Astrocyte of the cerebellum (primary cell): ENCODE measurements around the gene PGGT1B.

Experiments used
- DNase-seq: peaks from one replicate; pipeline ENCODE4 v3.0.0-alpha.2; 2011; ENCODE audit warnings: low read depth
- H3K4me3 ChIP-seq: 2 replicates; pipeline ENCODE4 v1.5.1; 2011; ENCODE audit warnings: mild to moderate bottlenecking, low read depth, low read length, moderate library complexity
- CTCF ChIP-seq: IDR thresholded peaks from 2 replicates; pipeline ENCODE4 v1.5.1; 2012; ENCODE audit warnings: low read length, low read depth, moderate library complexity, mild to moderate bottlenecking; ENCODE audit errors: missing control alignments
- in situ Hi-C: cut with HindIII; loops from 2 replicates; pipeline ENCODE4 v1.10.0; 2017; ENCODE audit warnings: low sequenced_read_pairs

The PGGT1B gene

GRCh38 chr5:115181757-115182156, 80.9 kb downstream of the PGGT1B start:
- in situ Hi-C loops, result loop anchor here (25.0 kb wide), 1 partner anchor 1794 kb away; no protein-coding TSS in a partner anchor
- DNase-seq, result no peak
- no peak overlapping the region for H3K4me3 ChIP-seq
- TF ChIP-seq CTCF, result no peak

- DNase-seq, result no peak
- in situ Hi-C loops, result loop anchor here (25.0 kb wide), 1 partner anchor 1793 kb away; no protein-coding TSS in a partner anchor
- H3K4me3 ChIP-seq, result peak overlapping the region; percentile 57
- no peak for TF ChIP-seq CTCF
Observed at GRCh38 chr5:115180165-115180709, 82.4 kb downstream of the PGGT1B start.

GRCh38 chr5:115179394-115180164, 83.1 kb downstream of the PGGT1B start:
- peak overlapping the region; percentile 57 for H3K4me3 ChIP-seq
- no peak for TF ChIP-seq CTCF

GRCh38 chr5:115179030-115179393, 83.7 kb downstream of the PGGT1B start:
- no peak for DNase-seq
- in situ Hi-C loops, result loop anchor here (25.0 kb wide), 1 partner anchor 1792 kb away; no protein-coding TSS in a partner anchor
- TF ChIP-seq CTCF, result no peak
- H3K4me3 ChIP-seq, result peak overlapping the region; percentile 57

More at GRCh38 chr5:115179394-115180164, 83.1 kb downstream of the PGGT1B start:
- no peak for DNase-seq
- in situ Hi-C loops, result loop anchor here (25.0 kb wide), 1 partner anchor 1792 kb away; no protein-coding TSS in a partner anchor

- no peak for DNase-seq
- in situ Hi-C loops, result no loop called here
- TF ChIP-seq CTCF, result no peak
- peak overlapping the region; percentile 85 for H3K4me3 ChIP-seq
Observed at GRCh38 chr5:115170929-115171510, 91.7 kb downstream of the PGGT1B start.

- no peak for DNase-seq
- in situ Hi-C loops, result no loop called here
- H3K4me3 ChIP-seq, result peak overlapping the region; percentile 85
- no peak for TF ChIP-seq CTCF
Observed at GRCh38 chr5:115170134-115170928, 92.3 kb downstream of the PGGT1B start.
